ENCODE results near the gene MAP6.
A peak's percentile ranks its signal among the peaks of the same experiment; 100 is the strongest.

The MAP6 gene

DNA sequence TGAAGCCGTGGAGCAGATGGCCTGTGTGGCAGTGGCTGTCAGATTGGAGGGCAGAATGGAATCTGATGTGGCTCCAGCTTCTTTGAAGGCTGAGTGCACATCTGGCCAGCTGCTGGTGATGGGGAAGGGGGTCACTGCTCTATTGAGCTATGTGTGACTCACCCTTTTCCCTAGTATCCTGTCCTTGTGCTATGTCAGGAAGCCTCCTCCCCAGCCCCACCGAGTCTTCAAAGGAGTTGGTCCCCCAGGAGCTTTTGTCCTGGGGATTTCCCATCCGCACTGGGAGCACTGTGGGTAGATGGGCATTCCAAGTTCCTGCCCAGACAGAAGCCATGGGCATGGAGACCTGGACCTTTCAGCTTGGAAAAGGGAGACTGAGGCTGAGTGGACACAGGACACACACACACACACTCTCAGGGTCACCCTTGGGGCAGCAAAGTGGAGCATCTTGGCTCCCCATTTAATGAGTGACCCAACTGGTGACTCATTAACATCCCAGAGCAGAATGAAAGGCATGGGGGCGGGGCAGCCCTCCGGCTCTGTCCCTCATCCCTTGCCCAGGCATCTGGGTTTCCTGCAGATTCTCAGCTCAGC lies 103.5 kb downstream of the MAP6 start:
- DNase-seq: no peak

DNA sequence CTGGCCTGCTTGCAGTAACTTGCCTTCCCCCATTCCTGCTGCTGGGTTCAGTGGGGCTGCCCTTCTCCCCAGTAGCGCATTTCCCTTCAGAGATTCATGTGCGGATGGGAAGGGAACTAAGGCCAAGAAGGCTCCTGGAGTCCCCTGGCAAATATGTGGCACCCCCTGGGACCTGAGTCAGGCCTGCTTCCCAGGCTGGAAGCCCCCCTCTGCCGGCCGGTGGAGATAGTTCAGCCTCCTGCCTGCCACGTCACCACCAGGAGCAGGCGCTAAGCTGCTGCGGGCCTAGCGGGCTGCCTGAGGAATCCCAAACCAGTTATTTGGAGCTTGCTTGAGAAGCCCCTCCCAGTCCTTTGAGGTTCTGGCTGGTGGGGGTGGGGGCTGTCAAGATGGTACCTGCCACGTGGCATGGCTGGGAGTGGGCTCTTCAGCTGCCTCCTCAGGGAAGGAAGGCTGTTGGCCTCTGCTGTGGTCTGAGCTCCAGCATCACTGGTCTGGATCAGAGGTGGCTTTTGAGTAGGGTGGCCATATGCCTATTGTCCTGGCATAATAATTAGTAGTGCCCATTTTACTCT lies 104.8 kb downstream of the MAP6 start:
- DNase-seq: no peak

DNA sequence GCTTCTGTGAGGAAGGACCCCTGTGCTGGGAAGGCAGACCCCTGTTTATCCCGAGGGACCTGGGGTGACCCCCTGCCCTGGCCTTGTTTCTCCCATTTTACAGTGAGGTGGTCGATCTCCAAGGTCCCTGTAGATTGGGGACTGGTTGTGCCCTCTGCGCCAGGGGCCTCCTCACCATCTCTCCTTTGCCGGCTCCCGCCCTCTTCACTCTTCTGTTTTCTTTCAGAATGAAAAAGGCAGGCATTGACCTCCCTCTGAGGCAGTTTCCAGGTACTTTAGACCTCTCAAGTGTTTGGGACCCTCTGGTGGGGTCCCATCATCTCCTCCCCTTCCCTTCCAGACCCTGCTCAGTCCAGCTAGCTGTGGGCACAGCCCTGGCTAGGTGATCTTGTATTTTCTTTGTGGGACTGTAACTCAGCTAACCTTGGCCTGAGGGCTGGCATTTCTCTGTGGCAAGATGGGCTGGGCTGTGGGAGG lies 105.3 kb downstream of the MAP6 start:
- no peak for DNase-seq

DNA sequence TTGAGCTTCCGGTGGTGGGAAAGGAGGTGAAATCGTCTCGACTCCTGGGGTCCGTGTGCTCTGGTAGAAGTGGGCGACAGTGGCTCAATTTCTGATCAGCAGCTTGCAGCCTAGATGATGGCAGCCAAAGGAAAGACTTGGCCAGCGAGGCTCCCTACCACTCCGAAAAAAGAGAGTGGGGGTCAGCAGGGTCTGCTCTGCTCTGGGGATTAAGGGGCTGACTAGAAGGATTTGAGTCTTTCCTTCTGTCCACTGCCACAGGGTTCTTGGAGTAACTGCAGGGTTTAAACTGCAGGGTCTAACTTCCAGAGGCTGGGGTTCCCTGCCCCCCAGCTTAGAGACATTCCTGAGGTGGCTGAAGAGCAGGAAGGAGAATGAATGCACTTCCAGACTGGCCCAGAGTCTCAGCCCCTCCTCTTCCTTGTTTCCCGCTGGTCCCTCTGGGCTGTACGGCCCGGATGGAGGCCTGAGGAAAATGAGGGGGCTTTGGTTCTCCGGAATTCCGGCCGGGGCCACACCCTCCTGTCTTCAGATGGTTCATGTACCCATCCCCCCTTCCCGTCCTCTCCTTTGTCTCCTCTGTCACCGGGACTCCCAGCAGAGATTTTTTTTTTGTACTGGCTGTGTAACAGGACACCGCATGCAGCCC lies 105.9 kb downstream of the MAP6 start:
- no peak for DNase-seq

DNA sequence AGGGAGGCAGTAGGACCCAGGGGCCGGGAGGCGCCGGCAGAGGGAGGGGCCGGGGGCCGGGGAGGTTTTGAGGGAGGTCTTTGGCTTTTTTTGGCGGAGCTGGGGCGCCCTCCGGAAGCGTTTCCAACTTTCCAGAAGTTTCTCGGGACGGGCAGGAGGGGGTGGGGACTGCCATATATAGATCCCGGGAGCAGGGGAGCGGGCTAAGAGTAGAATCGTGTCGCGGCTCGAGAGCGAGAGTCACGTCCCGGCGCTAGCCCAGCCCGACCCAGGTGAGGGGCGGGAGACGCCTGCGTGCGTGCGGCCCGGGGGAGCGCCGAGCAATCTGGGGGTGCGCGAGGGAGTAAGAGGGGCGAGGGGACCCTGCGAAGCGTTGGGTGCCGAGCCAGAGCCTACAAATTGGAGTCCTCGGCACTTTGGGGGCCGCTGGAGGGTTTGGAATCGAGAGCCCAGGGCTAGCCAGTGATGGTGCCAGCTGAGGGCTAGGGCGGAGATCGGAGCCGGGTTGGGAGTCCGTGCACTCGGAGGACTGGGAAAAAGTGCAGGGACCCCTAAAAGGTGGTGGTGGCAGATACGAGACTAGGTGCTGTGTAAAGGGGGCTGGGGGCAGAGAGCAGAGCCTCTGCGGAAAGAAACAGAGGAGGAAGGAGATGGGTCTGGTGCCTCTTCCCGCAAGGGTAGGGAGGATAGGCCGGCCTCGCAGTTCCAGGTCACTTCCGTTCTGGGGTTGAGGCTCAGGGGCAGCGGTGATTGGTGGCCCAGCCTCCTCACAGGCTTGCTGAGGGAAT lies 106.6 kb downstream of the MAP6 start, which contains the start of gene SERPINH1:
TSS of gene SERPINH1 (plus strand) at position 206 of the 788 bp plus-strand sequence. CDS start 4,097 bp downstream, outside the sequence.
- peak; percentile 81 for DNase-seq

DNA sequence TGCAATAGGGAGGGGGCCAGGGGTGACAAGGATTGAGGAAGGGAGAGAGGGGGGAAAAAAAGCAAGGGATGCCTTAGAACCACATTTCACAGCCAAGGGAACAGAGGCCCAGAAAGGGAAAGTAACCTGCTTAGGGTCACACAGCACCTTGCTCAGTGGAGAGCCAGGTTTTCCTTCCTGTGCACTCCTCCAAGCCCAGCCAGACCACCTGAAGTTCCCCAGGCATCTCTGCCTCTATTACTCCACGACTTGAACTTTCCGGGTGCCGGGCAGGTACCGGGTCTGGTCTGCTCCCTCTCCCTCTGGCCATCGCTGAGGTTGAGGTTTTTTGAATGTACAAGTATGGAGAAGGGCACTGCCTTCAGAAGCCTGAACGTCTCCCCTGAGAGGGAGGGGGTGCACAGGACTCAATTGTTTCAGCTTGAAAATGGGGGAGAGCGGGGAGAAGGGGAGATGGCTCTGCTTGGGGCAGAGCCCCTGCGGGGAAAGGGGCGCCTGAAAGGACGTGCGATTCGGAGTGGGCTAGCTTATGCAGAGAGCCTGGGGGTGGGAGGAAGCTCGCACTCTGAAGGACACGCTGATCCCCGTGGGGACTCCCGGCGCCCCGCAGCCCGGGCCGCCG lies 107.3 kb downstream of the MAP6 start:
- no peak for DNase-seq

DNA sequence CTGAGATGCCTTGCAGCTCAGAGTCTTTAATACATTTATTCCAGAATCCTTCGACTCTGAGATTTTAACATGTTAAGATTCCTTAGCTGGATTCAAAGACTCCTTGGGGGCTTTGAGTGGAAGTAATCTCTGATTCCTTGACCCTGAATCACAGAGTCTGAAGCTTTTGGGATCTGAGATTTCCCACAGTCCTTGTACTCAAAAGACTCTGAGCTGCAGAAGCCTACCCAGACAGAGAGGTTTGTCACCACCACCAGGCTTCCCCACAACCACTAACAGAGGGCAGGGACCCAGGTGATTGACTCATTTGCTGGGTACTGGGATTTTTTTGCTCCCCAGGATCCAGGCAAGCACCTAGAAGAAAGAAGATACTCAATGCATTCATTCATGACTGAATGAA lies 108.2 kb downstream of the MAP6 start:
- no peak for DNase-seq

DNA sequence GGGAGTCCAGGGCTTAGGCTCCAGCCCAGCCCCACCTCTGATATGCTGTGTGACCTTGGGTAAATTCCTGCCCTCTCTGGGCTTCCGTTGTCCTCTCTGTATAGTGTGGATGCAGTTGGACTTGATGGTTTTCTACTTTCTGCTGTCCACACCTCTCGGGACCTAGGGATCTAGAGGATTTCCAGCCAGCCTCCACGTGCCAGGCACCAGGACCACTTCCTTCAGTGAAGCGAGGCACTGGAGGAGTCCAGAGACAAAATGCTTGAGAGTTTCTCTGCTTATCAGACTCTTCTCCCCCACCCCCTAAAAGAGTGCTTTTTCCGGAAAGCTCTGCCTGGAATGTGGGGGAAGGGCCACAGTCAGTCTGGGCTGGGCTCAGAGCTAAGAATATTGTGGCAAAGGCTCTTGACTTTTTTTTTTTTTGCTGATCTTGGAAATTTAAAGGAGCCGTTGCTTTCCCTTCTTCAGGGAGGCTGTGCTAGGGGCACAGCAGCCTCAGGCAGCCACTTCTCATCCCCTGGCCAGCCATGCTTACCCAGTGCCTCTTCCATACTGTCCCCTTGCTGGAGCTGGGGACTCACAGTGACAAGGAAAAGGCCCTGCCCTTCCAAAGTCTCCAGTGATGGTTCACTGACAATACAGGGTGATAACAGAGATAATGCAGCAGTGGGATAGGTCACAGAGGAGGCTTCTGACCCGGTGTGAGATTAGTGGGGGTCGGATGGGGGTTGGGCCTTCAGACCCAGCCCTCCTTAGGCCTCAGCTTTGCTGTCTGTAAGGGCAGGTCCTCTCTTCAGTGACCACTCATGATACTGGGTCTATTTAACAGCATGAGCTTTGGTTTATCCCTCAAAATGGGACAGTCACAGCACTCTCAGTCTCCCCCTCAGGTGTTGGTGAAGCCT lies 109.6 kb downstream of the MAP6 start:
- no peak for DNase-seq

DNA sequence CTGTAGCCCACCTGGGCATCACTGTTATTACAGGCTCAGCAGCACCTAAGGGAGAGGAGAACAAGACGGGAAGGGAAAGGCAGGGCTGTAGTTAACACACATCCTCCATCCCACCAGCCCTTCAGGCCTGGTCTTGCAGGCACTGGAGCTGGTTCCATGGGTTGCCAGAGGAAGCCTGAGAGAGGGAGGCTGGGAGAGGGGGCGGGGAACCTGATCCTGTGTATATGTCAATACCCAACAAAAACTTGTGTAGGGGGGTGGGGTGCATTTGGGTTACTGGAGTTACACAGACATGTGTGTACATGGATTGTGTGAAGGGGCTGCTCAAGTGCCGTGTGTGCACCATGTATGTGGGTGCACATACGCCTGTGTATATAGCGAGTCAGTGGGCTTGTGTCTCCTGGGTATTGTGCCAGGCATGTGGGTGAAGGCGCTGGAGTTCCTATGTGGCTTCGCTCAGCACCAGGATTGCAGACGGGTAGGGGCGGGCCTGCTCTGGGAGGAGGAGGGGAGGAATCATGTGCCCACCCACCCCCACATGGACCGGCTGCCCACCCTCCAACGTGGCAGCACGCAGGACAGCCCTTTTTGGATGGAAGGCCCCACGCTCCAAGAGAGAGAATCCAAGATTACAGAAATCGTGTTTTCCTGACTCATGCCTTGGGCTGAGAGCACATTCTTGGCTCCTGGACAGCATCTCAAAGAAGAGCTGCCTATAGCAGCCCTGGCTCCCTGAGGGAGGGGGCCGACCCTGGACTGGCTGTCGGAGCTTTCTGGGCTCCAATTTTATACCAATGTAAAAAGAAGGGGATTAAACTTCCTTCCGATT lies 111.0 kb downstream of the MAP6 start:
- no peak for DNase-seq

DNA sequence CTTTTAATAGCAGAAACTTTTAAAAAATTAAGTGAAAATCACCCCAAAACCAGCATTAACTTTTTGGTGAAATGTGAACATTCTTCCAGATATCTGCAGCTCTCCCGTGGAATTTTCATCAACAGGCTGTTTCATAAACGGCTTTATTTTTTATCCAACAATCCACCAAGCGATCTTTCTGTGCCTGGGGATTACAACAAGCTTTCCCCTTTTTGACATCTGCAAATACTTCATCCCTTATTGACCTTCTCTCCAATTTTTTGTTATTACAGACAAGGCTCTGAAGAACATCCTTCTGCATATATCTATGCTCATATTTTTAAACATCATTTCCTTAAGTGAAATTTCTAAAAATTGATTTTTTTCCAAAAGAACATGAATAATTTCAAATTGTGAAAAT lies 112.6 kb downstream of the MAP6 start:
- DNase-seq: no peak

DNA sequence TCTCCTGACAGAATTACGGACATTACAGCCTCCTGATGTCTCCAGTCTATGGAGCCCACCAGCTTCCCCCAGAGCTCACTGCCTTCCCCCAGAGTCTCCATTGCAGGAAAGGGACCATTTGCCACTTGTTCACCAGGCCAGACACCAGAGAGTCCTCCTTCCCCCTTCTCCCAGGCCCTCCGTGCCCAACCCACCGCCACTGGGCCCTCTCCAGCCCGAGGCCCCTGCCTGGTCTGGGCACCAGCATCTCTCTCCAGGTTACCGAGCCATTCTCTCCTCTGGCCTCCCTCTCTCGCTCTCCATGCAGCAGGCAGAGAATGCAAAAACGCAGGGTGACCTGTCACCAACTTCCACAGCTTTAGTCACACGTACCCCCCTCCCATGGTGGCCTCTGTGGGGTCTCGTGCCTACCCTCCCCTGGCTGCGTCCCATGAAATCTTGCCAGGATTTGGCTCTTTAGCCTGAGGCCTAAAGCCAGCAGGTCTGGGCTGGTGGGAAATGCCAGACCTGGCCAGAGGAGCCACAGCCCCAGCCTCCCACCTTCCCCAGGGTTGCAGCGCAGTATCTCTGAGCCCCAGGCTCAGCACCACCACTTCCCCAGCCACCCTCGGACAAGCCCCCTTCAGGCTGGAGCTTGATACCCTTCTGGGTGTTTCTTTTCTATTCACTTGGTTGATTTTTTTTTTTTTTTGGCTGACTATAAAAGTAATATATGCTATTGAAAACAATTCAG lies 113.6 kb downstream of the MAP6 start:
- no peak for DNase-seq

DNA sequence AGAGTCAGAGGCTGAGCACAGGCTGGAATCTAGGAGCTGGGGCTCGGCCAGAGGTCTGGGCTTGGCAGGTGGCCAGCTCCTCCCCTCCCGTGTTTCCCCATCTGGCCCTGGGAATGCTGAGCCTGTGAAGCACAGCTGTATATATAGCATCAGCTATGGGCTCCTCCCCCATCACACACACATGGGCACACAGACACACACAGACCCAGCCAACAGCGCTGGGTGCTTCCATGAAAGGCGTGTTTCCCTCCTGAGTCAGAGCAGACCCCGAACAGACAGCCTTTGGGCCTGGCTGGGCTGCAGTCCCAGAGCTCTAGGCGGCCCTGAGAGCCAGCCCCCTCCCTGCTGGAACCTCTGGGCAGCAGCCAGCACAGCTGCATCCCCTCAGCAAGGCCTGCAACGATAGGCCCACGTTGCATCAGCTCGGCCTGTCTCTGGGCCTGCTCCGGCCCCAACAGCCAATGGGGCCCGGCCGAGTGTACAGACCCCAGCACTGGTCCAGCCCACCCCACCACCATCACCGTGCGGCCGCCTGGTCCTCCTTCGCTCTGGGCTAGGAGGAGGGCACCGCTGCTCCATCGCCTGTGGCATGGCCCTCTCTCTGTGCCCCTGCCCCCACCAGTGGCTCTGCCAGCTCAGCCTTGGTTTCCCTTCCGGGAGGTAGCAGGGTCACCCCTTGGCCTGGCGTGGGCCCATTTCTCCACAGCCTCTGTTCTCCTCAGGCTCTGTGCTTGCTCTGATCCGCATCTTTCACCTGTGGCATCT lies 114.4 kb downstream of the MAP6 start:
- no peak for DNase-seq

DNA sequence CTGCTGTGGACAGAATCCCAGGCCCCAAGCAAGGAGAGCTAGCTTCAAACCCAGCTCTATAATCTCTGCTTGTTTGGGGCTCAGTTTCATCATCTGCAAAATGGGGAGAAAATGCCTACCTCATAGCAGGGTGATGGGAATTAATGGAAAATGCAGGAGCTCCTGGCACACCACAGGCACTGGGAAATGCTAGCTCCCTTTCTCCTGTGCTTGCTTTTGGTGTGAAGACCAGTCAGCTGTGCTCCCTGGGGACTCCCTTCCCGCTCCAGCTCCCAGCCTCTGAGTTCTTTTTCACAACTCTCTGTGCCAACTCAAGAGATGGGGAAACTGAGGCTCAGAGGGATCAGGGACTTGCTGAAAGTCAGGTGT lies 115.0 kb downstream of the MAP6 start:
- DNase-seq: no peak

DNA sequence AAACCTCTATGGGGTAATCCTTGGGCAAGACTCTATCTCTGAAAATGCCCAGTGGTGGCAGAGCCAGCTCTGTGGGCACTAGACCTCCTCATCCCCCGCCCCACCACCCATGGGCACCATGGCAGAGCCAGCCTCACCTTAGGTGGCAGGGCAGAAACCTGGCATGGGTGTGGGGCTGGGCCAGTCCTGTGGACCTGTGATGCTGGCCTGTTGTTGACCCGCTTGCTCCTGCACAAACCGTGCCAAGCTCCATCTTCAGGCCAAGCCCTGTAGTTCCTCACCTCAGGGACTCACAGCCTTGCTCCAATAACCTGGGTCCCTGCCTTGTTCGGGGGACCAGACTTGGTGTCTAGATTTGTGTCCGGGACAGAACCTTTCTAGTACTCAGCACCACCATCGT lies 115.7 kb downstream of the MAP6 start:
- no peak for DNase-seq

DNA sequence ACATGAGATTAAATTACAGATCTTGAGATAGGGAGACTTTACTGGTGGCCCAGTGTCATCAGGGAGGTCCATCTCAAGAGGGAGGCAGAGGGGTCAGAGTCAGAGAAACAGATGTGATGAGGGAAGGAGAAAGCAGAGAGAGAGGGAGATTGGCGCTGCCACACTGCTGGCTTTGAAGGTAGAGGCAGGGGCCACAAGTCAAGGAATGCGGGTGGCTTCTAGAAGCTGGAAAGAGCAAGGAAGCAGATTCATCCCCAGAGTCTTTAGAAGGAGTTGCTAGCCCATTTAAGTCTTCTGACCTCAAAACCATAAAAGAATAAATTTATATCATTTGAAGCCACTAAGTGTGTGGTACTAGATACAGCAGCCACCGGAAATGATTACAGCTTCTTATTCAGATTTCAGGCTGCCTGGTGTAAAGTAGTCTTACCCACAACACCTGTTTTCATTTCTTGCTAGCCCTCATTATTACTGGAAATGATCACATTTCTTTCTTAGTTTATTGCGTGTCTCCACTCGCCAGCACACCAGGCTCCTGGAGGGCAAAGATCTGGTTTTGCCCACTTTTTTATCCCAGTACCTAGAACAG lies 119.4 kb downstream of the MAP6 start:
- no peak for DNase-seq

DNA sequence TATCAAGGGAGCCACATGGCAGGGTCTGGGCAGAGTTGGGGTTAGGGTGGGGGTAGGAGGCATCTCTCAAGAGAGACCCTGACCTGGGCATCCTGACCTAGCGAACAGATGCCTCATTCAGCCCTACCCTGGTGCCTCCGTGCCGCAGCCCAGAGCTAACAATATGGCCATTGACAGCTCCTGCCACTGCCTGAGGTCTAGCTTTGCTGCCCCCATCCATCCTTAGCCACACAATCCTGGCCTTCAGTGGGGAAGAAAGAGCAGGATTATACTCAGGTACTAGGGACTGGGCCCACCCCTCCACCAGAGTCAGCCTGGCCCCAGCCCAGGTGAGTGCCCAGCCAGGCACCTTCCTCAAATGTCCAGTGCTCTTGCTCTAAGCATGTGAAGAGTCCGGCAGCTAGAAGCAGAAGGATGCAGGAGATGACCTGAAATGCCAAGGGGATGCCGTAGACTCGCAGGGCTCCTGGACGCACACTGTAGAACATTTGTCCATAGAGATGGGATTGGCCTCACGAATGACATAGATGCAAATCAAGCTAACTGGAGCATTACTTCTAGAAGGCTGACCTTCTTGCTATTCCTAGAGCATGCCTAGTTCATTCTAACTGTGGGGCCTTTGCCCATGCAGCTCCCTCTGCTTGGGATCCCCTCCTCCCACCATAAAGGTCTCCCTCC lies 120.1 kb downstream of the MAP6 start:
- no peak for DNase-seq

DNA sequence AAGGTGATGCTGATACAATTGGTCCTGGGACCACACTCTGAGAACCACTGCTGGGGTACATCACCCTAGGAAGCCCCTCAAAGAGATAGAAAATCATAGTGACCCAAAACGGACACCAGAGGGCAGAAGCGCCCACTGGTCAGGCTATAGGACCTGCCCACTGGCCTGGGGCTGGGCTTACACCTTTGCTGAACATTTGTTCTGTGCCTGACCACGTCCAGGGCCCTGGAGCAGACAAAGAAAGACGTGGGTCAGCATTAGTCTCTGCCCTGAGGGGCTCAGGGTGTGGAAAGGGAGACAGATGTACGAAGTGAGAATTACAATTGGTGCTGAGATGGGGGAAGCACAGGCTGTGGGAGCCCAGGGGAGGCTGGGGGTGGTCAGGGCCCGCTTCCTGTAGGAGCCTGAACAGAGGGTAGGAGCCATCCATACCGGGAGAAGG lies 121.2 kb downstream of the MAP6 start:
- DNase-seq: no peak

DNA sequence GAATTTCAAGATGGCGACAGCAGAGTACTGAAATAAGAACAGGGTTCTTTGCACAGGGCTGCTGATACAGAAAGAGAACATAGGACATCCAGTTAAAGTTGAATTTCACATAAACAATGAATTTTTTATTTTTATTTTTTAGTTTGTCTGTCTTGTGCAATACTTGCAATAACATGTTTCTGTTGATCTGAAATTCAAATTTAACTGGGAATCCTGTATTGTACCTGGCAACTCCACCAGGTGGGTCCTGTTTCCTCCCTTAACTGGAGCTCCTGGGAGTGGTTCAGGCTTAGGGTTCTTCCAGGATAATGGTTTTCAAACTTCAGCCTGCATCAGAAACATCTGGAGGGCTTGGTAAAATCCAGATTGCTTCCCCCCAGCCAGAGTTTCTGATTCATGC lies 121.7 kb downstream of the MAP6 start:
- DNase-seq: no peak

DNA sequence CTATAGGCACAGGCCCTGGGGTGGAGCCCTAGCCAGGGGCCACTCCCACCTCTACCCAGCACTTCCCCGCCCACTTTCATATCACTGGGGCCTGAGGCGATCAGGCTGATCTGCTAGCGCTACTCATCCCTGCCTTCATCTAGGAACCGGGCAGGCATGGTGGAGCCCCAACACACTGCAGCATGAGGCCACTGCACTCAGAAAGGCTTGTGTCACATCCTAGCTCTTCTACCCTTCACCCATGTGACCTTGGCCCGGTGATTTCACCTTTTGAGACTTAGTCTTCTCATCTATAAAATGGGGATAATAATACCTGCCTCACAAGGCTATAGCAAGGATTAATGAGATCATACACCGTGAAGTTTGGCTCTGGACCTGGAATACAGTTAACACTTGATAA lies 125.0 kb downstream of the MAP6 start:
- DNase-seq: no peak

All from stimulated activated CD4-positive, alpha-beta T cell treated with anti-CD3 and anti-CD28 coated beads, Interleukin-1b, Interleukin-23, amount 100 ng/mL, for 48 hours (primary cell).